ENCODE measurements around the gene NSMCE3.
"Not testable (repeated sequence)": the region's sequence is repeated elsewhere in the genome, so short reads cannot be mapped to it uniquely, and the experiment has no call there.

Gene NSMCE3

GRCh38 chr15:29233566-29233965 lies 36.1 kb downstream of the NSMCE3 start:
- no peak for TF ChIP-seq CTCF (IDR thresholded peaks at IDR 0.05; ENCODE audit: extremely low read depth, missing control alignments)
- no peak for DNase-seq (ENCODE audit: low spot score)

GRCh38 chr15:29226436-29227208 lies 43.0 kb downstream of the NSMCE3 start:
- TF ChIP-seq CTCF (IDR thresholded peaks at IDR 0.05; ENCODE audit: extremely low read depth, missing control alignments) = no peak

GRCh38 chr15:29225534-29226234 lies 43.9 kb downstream of the NSMCE3 start:
- no peak for TF ChIP-seq CTCF (IDR thresholded peaks at IDR 0.05; ENCODE audit: extremely low read depth, missing control alignments)
- DNase-seq (ENCODE audit: low spot score) = no peak

More at GRCh38 chr15:29226436-29227208, 43.0 kb downstream of the NSMCE3 start:
- DNase-seq (ENCODE audit: low spot score) = peak; percentile 13

GRCh38 chr15:29224987-29225363 lies 44.6 kb downstream of the NSMCE3 start:
- DNase-seq (ENCODE audit: low spot score) = not testable (repeated sequence)

GRCh38 chr15:29224235-29224986 lies 45.2 kb downstream of the NSMCE3 start:
- not testable (repeated sequence) for DNase-seq (ENCODE audit: low spot score)

GRCh38 chr15:29223640-29224039 lies 46.0 kb downstream of the NSMCE3 start:
- no peak for DNase-seq (ENCODE audit: low spot score)
- no peak for TF ChIP-seq CTCF (IDR thresholded peaks at IDR 0.05; ENCODE audit: extremely low read depth, missing control alignments)

- TF ChIP-seq CTCF (IDR thresholded peaks at IDR 0.05; ENCODE audit: extremely low read depth, missing control alignments) = no peak
- no peak for DNase-seq (ENCODE audit: low spot score)
These were observed 47.3 kb downstream of the NSMCE3 start for GRCh38 chr15:29222129-29222853.

GRCh38 chr15:29220852-29221251 lies 48.8 kb downstream of the NSMCE3 start:
- TF ChIP-seq CTCF (IDR thresholded peaks at IDR 0.05; ENCODE audit: extremely low read depth, missing control alignments) = no peak
- no peak for DNase-seq (ENCODE audit: low spot score)

Measured in GM20000 (cell line).